GM19463 (cell line): ENCODE measurements around the gene MLLT6.
A peak's percentile ranks its signal among the peaks of the same experiment; 100 is the strongest.
"Not testable (repeated sequence)": the region's sequence is repeated elsewhere in the genome, so short reads cannot be mapped to it uniquely, and the experiment has no call there.

Experiments
- ATAC-seq: cut with Tn5 transposase; IDR thresholded peaks from one replicate; pipeline ENCODE4 v1.9.1; 2021; ENCODE audit warnings: mild to moderate bottlenecking, moderate library complexity; ENCODE audit not compliant: unreplicated experiment

MLLT6 gene

DNA sequence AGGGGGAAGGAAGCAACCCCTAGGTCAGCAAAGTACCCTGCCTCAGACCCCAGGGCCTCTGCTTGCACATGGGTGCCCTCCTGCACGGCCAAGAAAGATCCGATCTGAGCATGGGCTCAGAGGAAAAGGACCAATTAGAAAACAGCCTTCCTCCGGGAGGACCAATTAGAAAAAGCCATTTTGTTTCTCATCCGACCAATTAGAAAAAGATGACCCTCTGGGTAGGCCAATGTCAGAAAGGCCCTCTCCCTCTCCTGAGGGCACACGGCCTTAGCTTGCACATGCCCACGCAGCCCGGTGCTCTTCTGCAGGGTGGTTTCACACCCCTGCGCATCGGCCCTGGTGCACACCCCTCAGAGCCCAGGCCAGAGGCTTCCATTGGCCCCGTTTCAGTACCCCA is 20.0 kb downstream of the MLLT6 start:
- ATAC-seq = no peak

- not testable (repeated sequence) for ATAC-seq
These were observed 21.1 kb downstream of the MLLT6 start for GRCh38 chr17:38726145-38726544.

DNA sequence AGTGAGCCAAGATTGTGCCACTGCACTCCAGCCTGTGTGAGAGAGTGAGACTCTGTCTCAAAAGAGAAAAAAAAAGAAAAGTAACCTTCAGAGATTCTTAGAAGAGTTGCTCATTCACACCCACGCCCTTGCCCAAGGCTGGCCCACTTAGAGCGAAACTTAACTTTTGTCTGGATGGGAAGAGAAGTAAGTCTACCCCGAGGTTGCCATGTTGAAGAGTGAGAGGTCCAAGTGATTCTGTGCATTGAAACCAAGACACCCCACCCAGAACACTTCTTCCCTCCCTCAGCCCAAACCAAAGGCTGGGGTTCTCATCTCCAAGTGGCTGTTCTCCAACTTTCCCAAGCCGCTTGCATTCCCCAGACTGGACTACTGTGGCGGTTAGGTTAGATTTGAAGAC is 22.7 kb downstream of the MLLT6 start:
- no peak for ATAC-seq

DNA sequence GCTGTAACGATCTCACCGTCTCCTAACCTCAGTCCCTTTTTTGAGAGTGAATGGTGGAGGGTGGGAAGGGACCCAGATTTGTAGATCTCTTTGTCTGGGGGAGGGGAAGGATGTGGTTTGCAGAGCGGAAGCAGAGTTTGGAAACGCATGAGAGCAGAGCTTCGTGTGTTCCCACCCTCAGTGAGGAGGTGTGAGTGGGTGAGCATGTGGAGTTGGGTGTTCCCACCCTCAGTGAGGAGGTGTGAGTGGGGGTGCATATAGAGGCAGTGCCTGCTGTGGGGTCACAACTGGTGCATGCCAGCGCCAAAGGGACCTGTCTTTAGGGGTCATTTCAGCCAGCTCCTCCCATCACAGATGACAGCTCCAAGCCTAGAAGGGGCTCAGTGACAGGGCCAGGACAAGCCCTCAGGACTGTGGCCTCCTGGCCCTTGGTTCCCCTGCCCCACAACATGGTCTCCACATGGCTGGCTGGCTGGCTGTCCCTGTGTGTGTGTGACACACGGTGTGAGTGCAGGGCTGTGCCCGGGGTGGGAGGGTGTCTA is 23.3 kb downstream of the MLLT6 start:
- ATAC-seq = no peak

DNA sequence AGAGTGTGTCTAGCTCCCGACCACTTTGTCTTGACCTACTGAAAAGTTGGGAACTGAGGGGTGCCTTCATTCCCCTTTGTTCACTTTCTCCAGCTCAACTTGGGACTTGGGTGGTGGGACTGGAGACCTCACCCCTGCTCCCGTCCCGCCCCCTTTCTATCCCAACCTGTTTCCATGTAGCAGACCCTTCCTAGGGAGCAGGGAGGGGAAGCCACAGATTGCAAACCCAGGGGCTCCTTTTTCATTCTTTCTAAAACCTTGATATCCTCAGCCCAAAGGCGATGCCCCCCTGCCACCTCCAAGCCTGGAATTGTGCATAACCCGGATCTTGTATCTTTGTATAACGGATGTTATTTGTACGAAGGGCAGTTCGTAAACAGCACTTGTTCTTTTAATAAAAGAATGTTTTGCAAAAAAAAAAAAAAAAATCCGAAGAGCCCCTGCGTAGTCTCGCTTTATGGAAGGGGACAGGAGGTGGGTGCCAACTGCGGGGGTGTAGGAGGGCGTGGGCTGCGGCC is 24.4 kb downstream of the MLLT6 start:
- ATAC-seq = no peak

DNA sequence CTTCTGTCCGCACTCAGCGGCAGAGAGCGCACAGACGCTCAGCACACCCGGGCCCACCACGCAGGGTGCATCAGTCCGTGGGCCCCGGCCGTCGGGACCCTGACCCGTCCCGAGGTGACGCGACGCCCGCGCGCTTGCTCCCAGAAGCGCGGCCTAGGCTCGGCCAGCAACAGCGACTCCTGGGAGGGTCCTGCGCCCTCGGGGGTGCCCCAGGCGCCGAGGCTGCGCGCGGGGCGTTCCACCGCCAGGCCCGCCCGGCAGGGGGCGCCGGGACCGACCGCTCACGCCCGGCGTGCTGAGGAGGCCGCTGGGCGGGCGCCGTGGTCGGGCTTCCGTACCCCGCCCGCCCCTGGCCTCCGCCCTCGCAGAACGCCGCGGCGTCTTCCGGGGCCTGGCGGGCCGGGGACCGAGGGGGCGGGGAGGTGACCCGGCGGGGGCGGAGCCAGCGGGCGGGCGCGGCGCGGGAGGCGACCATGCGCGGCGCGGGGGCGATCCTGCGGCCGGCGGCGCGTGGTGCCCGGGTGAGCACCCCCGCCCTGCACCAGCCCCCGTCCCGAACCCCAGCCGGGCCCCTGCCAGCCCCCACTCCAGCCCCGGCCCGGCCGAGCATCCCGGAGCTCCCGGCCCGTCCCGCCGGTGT is 24.9 kb downstream of the MLLT6 start, which contains the start of gene CISD3:
Gene CISD3, plus strand, starts transcription at position 456 of the 640 bp plus-strand sequence. Its CDS starts 18 bp downstream, at position 474.
- peak; percentile 91 for ATAC-seq

DNA sequence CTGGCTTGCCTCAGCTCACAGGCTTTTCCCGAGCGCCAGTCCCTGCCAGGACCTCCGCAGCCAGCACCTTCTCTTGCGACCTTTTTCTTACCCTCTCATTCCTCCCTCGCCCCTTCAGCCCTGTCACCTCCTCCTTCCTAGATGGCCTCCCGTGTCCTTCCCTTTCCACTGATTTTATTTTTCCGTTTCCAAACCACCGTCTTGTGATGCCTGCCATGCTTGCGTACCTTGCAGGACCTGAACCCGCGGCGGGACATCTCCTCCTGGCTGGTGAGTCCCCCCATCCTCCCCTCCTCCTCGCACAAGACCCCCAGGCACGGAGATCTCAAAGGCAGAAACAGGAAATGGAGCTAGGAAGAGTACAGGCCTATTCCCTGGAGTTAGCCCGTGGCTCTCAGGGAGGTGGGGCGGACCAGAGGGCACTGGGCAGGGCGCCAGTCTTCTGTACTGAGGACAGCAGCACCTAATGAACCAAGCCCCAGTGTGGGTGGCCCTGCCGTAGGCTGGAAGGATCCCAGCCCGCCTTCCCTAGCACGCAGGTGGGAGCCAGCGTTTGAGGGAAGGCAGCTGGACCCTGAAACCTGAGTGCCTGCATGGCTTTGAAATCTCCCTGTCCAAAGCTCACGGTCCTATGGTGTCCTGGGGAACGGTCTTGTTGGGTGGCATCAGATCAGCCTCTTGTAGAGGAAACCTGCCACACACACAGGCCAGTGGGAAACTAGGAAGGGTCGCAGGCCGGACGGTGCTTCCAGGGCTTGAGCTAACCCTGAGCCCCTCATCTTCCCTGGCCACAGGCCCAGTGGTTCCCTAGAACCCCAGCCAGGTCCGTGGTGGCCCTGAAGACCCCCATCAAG is 25.7 kb downstream of the MLLT6 start:
- no peak for ATAC-seq

DNA sequence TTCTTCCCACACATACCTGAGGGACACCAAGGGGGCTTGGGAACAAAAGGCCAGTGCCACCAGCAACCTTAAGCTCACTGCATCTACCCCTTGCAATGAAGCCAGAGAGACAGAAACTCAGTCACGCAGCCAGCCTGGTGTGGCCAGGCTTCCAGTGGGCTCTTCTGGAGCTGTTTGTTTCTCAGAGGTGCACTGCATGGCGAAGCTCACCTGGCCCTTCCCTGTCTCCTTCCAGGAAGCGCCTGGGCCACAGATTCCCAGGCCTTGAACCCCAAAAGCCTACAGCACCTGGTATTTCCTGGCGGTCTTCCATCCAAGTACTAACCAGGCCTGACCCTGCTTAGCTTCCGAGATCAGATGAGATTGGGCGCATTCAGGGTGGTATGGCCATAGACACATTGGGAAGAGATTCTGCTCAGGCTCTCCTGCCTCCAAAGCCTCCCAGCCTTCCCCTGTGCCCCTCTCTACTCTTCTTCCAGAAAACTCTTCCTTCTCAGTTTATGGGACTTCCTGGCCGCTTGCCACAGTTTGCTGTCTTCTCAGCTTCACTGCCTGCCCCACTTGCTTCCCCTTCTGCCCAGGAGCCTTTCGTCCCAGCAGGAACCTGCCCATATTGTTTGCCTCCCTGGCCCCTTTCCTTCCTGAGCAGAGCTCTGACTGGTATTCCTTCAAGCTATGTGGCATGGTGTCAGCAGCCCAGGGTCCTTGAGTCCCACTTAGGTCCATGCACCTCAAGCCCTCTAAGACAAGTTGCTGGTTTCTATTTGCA is 26.6 kb downstream of the MLLT6 start:
- ATAC-seq = no peak

- ATAC-seq = no peak
These were observed 27.6 kb downstream of the MLLT6 start for GRCh38 chr17:38732376-38733281.

DNA sequence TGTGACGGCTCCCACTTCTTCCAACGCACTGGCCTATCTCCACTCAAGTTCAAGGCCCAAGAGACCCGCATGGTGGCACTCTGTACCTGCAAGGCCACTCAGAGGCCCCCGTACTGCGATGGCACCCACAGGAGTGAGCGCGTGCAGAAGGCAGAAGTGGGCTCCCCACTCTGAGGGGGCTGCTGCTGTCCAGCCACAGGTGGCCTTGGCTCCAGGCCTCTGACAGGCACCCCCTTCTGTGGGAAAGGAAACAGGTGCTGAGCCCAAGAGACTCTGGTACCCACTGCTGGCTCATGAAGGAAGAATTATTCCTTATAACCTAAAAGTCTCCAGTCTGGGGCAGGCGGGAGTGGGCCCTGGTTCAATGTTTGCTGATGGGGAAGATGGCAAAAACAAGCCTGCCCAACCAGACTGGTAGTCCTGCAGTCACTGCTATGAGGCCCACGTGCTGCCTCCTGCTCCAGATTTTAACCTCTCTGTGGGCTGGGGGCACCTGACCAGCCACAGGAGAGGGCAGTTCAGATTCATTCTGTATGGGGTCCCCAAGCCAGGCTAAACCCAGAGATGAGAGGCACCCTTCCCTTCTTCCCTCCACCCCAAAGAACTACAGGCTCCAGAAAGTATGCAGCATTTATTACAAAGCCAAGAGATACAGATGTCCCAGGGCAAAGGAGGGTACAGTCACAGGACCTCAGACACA is 28.4 kb downstream of the MLLT6 start:
- ATAC-seq = no peak

GRCh38 chr17:38733982-38734973 is 29.2 kb downstream of the MLLT6 start:
- no peak for ATAC-seq

DNA sequence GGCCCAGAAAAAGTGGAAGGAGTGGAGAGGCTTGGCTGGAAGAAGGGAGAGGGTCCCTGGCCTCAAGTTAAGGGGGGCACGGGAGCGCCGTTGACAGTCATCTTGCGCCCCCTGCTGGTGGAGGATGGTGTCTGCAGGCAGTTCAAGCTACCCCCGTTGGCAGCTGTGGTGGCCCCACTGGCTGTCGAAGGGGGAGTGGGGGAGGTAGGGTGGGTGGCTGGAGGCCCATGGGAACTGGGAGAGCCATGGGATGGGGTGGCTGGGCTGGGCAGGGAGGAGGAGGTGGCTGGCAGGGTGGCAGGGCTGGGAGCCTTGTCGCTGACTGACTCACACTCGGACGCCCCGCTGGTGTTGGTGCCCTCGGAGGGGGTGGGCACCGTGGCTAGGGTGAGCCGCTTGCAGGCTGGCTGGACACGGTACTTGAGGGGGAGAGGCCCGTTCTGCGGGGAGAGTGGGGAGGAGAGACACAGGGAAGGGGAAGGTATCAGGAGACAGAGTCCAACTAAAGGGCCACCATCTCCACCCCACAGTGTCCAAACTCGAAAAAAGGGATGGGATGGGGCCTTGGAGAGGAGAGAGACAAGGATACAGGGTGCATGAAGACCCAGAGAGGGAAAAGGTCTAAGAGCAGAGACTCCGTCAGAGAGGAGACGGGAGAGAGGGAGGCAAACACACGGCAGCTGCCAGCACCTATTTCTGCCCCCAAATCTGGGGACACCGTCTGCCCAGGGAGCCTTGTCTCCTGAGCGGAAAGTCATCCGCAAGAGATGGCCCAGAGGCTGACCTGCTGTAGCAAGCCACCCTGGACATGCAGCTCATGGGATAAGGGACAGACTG is 30.3 kb downstream of the MLLT6 start:
- ATAC-seq = no peak

DNA sequence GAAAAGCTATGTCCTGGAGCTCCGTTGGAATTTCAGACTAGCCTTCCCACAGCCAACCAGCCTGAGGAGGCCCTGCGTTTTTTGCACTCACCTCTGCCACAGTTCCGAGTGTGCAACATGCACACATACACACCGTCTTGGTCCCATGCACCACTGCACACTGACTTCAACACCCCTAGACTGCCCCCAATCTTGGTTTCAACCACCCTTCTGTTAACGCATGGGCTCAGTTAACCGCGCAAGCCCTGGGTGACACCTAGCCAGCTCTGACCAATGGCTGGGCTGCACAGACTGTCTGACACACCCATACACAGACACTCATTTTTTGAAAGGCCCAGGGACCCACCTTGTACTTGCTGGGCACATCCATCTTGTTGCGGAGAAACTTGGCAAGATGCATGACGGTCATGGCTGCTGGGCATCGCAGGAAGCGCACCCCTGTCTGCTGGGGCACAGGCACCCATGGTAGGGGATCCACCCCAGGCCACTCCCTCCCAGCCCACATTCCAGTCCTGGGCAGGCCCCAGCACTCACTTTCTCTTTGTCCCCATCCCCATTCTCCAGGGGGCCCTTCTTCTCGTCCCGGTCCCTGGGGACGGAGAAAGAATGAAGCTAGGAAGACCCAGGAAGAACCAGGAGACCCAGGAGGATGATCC is 33.1 kb downstream of the MLLT6 start:
- no peak for ATAC-seq

DNA sequence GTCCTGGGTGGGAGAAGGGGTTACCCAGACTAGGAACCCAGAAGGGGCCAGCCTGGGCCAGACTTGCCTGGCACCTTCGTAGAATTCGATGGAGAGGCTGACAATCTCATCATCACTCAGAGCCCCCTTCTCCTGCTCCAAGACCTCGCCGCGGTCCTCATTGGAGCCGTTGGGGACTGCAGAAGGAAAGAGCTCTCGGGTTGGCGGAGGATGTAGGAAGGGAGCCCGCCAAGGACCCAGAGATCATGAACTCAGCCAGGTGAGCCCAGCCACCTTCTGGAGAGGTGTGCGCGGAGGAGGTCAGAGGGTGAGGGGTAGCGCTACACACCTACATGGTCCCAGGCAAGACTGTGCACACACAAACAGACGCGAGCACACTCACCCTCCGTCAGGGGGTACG is 33.6 kb downstream of the MLLT6 start:
- no peak for ATAC-seq

GRCh38 chr17:38739305-38739704 is 34.2 kb downstream of the MLLT6 start:
- no peak for ATAC-seq

- ATAC-seq = no peak
These were observed 35.0 kb downstream of the MLLT6 start for GRCh38 chr17:38740044-38740443.

- ATAC-seq = no peak
These were observed 35.7 kb downstream of the MLLT6 start for GRCh38 chr17:38740806-38741205.
